SIG-M5 treated with dmso at 0.1 percent for 504 hours (cell line): ENCODE measurements around the gene RND1.

Source experiments
- DNase-seq: peaks from one replicate; lab custom pipeline; 2025; ENCODE audit not compliant: unreplicated experiment; lab: John Stamatoyannopoulos, UW

Gene RND1

GRCh38 chr12:48813465-48814261 is 52.0 kb downstream of the RND1 start:
- DNase-seq, result no peak

DNA sequence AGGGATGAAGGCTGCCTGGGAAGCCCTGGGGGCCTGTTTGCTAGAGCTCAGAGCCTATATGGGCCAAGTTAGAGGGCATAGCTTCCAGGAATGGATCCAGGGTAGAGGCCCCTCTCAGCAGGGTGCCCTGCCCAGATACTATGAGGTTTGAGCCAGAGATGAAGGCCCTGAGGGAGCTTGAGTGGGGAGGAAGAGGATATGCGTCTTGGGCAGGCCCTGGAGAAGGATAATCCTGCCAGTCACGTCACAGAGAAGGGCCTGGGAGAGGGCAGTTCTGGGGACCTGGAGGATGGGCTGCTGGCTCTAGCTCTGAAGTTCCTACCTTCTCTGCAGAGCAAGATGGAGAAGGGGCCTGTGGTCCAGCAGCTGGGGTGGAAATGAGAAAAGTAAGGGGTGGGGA is 53.3 kb downstream of the RND1 start:
- DNase-seq, result no peak

DNA sequence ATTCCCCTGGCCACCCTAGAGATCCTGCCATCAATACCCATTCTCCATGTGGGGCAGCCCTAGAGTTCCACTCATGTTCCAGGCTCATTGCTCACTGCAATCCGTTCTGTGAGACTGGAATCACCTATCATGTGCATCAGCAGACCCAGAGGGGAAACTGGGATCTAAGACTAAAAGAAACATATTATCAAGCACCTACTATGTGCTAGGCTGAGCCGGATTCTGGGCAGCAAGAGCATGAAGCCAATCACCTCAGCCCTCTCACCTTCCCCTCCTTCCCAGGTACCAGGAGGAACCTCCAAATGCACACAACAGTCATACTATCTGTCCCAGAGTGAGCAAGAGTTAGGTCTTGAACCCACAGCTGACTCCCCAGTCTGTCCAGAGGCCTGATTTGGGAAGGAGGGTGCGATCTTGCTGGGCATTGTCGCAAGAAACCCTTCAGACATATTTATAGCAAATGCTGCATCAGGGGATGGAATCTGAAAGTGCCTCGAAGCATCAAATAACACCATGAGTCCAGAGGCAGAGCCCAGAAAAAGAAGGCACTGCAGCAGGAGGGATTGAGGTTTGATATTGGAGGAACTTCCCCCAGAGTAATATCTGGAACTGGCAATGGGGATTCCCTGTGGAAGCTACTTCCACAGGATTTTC is 54.1 kb downstream of the RND1 start:
- no peak for DNase-seq

DNA sequence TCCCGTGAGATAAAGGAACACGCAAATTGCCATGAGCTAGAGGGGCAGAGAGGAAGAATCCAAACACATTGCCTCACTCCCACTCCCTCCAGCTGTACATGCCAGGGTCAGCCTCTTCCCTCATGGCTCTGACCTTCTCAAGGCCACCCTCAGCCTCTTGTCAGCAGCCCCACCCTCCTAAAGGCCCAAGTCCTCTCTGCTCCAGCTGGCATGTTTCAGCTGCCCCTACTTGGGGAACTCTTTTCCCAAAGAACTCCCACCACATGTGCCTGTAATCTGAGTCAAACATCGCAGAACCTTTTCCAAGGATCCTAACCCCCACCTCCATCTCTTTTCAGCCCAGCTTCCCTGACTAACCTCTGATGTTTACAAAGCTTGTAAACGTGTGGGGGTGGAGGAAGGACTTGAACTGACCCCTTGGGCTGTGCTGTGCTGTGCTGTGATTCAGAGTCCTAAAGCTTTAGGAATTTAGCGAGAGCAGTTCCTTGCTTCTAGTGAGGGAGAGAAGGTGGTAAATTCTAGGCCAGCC is 54.7 kb downstream of the RND1 start:
- no peak for DNase-seq

GRCh38 chr12:48807981-48808380 is 57.7 kb downstream of the RND1 start:
- DNase-seq, result no peak
